ENCODE results near the gene AEBP1.
A peak's percentile ranks its signal among the peaks of the same experiment; 100 is the strongest.
"Not testable (repeated sequence)": the region's sequence is repeated elsewhere in the genome, so short reads cannot be mapped to it uniquely, and the experiment has no call there.

The AEBP1 gene

GRCh38 chr7:44117801-44118429 is 13.8 kb downstream of the AEBP1 start:
- DNase-seq (no peak), ATAC-seq (no peak)

GRCh38 chr7:44119829-44120380 is 15.8 kb downstream of the AEBP1 start:
- DNase-seq = no peak
- ATAC-seq = no peak

DNA sequence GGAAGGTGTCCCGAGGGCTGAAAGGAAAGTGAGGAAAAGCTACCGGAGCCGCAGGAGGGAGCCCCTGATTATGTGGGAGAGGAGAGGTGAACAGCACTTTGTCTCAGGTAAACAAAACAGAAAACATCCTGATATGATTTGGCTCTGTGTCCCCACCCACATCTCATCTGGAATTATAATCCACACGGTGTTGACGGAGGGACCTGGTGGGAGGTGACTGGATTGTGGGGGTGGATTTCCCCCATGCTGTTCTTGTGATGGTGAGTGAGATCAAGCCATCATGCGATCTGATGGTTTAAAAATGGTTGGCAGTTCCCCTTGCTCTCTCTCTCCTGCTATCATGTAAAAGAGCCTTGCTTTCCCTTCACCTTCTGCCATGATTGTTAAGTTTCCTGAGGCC is 16.2 kb downstream of the AEBP1 start:
- ATAC-seq (no peak), DNase-seq (no peak)

GRCh38 chr7:44121761-44122420 is 17.7 kb downstream of the AEBP1 start:
- ATAC-seq = no peak

GRCh38 chr7:44122529-44122928 is 18.4 kb downstream of the AEBP1 start:
- ATAC-seq = no peak
- no peak for DNase-seq

More at GRCh38 chr7:44121761-44122420, 17.7 kb downstream of the AEBP1 start:
- no peak for DNase-seq

DNA sequence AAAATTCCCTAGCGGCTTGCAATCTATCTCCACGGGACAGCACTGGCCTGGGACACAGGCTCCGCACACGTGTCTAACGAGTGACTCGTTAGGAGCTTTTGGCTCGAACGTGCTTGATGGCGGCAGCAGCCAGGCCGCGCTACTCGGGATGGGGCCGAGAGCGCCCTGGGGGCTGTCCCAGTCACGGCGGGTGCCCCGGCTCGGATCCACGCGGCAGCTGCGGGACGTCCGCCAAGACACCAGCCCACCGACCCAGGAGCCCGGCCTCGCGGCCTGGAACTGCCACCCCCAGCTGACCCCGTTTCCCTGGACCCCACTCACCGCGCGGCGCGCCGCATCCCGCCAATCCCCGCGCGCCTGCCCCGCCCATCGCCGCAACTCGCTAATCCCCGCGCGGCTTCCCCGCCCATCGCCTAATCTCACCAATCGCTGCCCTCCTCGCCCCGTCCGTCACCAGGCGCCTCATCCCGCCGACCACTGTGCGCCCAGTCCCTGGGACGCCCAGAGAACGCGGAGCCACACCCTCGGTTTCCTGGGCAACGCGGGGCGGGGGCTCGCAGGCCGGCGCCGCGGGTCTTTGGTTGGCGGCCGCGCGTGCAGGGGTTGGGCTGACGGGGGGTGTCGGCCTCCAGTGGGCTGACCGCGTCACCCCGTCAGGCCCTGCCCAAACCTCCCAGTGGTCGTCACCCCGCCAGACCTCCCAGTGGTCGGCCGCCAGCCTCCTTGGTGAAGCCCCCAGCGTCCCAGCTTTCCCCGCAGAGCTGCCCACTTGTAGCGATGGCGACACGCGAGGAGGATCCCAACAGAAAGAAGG is 19.3 kb downstream of the AEBP1 start, which contains the start of gene POLD2:
Gene POLD2 (minus strand): TSS at position 359 of the 814 bp plus-strand sequence. CDS start 1,495 bp downstream, outside the sequence.
- DNase-seq (peak; percentile 99), ATAC-seq (peak; percentile 99)

DNA sequence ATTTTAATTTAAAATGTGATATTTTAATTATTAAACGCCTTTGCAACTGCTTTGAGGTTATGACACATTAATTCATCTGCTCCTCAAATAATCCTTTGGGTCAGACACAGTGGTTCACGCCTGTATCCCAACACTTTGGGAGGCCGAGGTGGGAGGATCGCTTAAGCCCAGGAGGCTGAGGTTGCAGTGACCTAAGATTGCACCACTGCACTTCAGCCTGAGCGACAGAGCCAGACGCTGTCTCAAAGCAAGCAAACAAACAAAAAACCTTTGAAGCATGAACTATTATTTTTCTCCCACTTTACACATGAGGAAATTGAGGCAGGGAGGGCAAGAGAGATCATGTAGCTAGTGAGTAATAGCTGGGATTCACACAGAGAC is 20.7 kb downstream of the AEBP1 start:
- DNase-seq (no peak), ATAC-seq (no peak)

DNA sequence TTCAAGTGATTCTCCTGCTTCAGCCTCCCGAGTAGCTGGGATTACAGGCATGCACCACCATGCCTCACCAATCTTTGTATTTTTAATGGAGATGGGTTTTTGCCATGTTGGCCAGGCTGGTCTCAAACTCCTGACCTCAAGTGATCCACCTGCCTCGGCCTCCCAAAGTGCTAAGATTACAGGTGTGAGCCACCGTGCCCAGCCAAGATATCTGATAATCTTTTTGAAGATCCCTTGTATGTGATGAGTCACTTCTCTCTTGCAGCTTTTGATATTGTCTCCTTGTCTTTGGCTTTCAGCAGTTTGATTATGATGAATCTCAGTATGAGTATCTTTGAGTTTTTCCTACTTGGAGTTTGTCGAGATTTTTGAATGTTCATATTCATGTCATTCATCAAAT is 22.4 kb downstream of the AEBP1 start:
- not testable (repeated sequence) for ATAC-seq, DNase-seq

- ATAC-seq (no peak), DNase-seq (no peak)
These were observed 23.0 kb downstream of the AEBP1 start for GRCh38 chr7:44127161-44127560.

GRCh38 chr7:44128721-44129582 is 24.8 kb downstream of the AEBP1 start:
- DNase-seq = no peak
- no peak for ATAC-seq

- peak; percentile 64 for ATAC-seq
- DNase-seq = no peak
These were observed 27.3 kb downstream of the AEBP1 start for GRCh38 chr7:44131173-44132029.

GRCh38 chr7:44132039-44132438 is 27.9 kb downstream of the AEBP1 start:
- no peak for ATAC-seq

GRCh38 chr7:44133295-44133694 is 29.1 kb downstream of the AEBP1 start:
- DNase-seq (no peak), ATAC-seq (no peak)

More at GRCh38 chr7:44132039-44132438, 27.9 kb downstream of the AEBP1 start:
- no peak for DNase-seq

GRCh38 chr7:44134943-44135628 is 30.9 kb downstream of the AEBP1 start:
- ATAC-seq (no peak), DNase-seq (no peak)

- DNase-seq (no peak), ATAC-seq (no peak)
These were observed 32.6 kb downstream of the AEBP1 start for GRCh38 chr7:44136731-44137130.

GRCh38 chr7:44138698-44139097 is 34.6 kb downstream of the AEBP1 start:
- DNase-seq = no peak
- ATAC-seq = no peak

DNA sequence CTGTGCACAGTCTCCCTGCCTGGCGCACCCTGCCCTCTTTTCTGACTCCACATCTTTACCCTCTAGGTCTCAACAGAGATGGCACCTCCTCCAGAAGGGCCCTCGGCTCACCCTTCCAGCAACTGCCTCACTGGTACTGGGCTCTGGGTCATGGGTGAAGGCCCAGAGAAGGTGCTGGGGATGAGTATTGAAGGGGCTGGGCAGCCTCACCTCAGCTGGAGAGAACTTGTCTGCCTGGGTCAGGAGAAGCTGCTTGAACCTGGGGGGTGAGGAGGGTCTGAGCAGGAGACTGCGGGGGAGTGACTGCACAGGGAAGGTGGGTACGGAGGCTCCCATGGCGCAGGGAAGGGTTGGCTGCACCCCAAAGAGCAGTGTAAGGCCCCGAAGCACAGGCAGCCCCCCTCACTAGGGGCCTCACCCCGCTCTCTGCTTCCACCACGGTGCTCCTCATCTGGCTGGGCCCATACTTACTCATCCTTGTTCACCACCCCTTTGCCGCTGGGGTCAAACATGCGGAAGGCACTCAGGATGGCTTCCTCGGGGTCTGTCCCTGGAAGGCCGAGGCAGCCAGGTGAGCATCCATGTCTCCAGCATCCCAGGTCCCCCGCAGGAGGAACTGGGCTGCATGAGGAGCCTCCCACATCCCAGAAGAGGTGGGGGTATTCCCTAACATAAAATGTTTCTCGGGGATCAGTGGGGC is 35.3 kb downstream of the AEBP1 start:
- DNase-seq = no peak
- no peak for ATAC-seq

DNA sequence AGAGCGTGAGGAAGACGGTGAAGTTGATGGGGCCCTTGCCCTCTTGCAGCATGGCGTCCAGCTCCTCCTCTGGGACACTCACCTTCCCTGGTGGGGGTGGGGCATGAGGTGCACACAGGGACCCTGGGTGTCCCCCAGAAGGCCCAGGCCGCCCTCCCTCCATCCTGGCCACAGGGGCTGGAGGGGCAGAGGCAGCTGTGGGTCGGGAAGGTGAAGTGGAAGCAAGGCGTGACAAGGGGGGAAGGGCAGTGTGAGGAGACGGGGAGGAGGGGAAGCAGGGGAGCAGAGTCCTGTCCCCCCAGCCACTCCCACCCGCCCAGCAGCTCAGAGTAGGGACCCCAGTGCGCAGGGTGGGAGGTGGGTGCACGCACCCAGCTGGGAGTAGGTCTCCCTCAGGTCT is 36.2 kb downstream of the AEBP1 start:
- ATAC-seq = no peak
- no peak for DNase-seq

GRCh38 chr7:44141221-44141850 is 37.2 kb downstream of the AEBP1 start, which contains the start of gene MYL7:
TSS of gene MYL7 (minus strand) at chr7:44141332. CDS start at chr7:44141305, 27 bp downstream.
- no peak for ATAC-seq
- DNase-seq = no peak

Measured in stimulated activated naive CD8-positive, alpha-beta T cell treated with anti-CD3 and anti-CD28 coated beads, Interleukin-15, Interleukin-2, amounts not matched to agents 100 U/mL and 50 U/mL, for 24 hours (primary cell).